HL-60 (cell line): ENCODE data around the gene H2AZ1.

Experiments used
- DNase-seq, 2 experiments: peaks; one replicate each; pipeline ENCODE4 v3.0.0-alpha.2; 2010 to 2020; ENCODE audit warnings: low read depth in 1 of 2, low spot score in 1 of 2
- H3K27ac ChIP-seq: fragments of 250-450 bp; sonication (Bioruptor Pico); replicated peaks from 2 replicates; pipeline ENCODE4 v1.5.1; 2020; ENCODE audit warnings: mild to moderate bottlenecking, moderate library complexity
- H3K27me3 ChIP-seq: fragments of 250-450 bp; sonication (Bioruptor Pico); 2 replicates; pipeline ENCODE4 v1.5.1; 2021; ENCODE audit warnings: mild to moderate bottlenecking, moderate library complexity; ENCODE audit not compliant: insufficient read depth, poor library complexity, severe bottlenecking
- H3K4me3 ChIP-seq: replicated peaks from 2 replicates; pipeline ENCODE4 v1.5.1; 2011; ENCODE audit warnings: mild to moderate bottlenecking, control low read depth, low read length; ENCODE audit not compliant: insufficient read depth
- GABPA ChIP-seq: IDR thresholded peaks from 2 replicates; pipeline ENCODE4 v1.6.1; 2012; ENCODE audit warnings: low read depth
- POLR2AphosphoS5 ChIP-seq: IDR thresholded peaks from 2 replicates; pipeline ENCODE4 v1.6.1; 2012; ENCODE audit warnings: low read depth
- SPI1 ChIP-seq: IDR thresholded peaks from 2 replicates; pipeline ENCODE4 v1.6.1; 2012; ENCODE audit warnings: low read depth, mild to moderate bottlenecking, borderline replicate concordance
- TF ChIP-seq, protein P1 (sequence below): IDR thresholded peaks from 2 replicates; pipeline ENCODE4 v1.6.1; 2012; ENCODE audit warnings: low read depth; ENCODE audit not compliant: insufficient replicate concordance
- TF ChIP-seq, protein P2 (sequence below): IDR thresholded peaks from one replicate; pipeline ENCODE4 v1.5.1; 2011; ENCODE audit warnings: low read length, control low read depth, inconsistent platforms; ENCODE audit not compliant: insufficient read depth

Gene H2AZ1

DNA sequence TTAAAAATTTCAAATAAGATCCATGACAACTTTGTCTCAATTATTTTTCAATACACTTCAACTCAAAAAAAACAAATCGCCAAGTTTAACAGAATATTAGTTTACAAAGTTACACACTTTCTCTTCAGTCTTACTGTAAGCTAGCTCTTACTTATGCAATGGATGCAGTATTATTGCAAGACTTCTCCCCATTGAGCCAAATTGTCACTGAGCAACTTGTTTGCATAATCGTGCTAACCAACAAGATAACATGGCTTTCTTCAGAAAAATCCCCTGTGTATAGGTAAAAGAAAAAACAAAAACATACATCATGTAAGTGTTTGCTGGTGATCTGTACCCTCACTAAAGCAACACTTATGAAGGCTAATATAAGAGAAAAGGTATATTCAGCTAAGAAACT, 22.5 kb downstream of the H2AZ1 start:
- peak overlapping the region; percentile 6; the same call in 1 of the 2 replicates for H3K27ac ChIP-seq
- no peaks in the 10 kb centered on the region for H3K27me3 ChIP-seq
- TF ChIP-seq GABPA (no peak), SPI1 (no peak), POLR2AphosphoS5 (no peak)
- TF ChIP-seq, protein P1, sequence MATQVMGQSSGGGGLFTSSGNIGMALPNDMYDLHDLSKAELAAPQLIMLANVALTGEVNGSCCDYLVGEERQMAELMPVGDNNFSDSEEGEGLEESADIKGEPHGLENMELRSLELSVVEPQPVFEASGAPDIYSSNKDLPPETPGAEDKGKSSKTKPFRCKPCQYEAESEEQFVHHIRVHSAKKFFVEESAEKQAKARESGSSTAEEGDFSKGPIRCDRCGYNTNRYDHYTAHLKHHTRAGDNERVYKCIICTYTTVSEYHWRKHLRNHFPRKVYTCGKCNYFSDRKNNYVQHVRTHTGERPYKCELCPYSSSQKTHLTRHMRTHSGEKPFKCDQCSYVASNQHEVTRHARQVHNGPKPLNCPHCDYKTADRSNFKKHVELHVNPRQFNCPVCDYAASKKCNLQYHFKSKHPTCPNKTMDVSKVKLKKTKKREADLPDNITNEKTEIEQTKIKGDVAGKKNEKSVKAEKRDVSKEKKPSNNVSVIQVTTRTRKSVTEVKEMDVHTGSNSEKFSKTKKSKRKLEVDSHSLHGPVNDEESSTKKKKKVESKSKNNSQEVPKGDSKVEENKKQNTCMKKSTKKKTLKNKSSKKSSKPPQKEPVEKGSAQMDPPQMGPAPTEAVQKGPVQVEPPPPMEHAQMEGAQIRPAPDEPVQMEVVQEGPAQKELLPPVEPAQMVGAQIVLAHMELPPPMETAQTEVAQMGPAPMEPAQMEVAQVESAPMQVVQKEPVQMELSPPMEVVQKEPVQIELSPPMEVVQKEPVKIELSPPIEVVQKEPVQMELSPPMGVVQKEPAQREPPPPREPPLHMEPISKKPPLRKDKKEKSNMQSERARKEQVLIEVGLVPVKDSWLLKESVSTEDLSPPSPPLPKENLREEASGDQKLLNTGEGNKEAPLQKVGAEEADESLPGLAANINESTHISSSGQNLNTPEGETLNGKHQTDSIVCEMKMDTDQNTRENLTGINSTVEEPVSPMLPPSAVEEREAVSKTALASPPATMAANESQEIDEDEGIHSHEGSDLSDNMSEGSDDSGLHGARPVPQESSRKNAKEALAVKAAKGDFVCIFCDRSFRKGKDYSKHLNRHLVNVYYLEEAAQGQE: no peak
- TF ChIP-seq, protein P2, sequence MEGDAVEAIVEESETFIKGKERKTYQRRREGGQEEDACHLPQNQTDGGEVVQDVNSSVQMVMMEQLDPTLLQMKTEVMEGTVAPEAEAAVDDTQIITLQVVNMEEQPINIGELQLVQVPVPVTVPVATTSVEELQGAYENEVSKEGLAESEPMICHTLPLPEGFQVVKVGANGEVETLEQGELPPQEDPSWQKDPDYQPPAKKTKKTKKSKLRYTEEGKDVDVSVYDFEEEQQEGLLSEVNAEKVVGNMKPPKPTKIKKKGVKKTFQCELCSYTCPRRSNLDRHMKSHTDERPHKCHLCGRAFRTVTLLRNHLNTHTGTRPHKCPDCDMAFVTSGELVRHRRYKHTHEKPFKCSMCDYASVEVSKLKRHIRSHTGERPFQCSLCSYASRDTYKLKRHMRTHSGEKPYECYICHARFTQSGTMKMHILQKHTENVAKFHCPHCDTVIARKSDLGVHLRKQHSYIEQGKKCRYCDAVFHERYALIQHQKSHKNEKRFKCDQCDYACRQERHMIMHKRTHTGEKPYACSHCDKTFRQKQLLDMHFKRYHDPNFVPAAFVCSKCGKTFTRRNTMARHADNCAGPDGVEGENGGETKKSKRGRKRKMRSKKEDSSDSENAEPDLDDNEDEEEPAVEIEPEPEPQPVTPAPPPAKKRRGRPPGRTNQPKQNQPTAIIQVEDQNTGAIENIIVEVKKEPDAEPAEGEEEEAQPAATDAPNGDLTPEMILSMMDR: no peak
- DNase-seq: peak in 1 of 2 experiments; percentile 44
- H3K4me3 ChIP-seq: no peak overlapping the region

DNA sequence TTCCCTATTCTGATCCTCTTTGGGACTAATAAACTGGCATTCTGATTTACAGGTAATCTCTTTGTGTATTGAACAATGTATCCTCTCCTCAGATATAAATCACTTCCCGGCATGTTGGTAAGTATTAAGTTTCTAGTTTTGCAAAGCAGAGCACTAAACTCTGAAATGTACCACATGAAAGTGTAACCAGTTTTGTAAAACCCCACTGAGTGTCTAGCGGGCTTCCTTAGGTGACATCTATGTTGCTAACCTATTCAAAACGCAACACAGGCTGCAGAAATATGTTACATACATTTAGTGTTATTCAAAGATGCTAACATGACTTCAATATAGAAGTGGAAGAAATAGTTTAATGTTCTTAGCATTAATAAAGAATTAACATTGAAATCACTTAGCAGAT, 28.9 kb downstream of the H2AZ1 start:
- H3K27ac ChIP-seq: no peak overlapping the region
- no peak for DNase-seq
- H3K27me3 ChIP-seq: no peaks in the 10 kb centered on the region
- H3K4me3 ChIP-seq: no peak overlapping the region
- no peak for TF ChIP-seq SPI1
- TF ChIP-seq GABPA: no peak
- TF ChIP-seq, protein P2: no peak
- no peak for TF ChIP-seq POLR2AphosphoS5
- TF ChIP-seq, protein P1: no peak

DNA sequence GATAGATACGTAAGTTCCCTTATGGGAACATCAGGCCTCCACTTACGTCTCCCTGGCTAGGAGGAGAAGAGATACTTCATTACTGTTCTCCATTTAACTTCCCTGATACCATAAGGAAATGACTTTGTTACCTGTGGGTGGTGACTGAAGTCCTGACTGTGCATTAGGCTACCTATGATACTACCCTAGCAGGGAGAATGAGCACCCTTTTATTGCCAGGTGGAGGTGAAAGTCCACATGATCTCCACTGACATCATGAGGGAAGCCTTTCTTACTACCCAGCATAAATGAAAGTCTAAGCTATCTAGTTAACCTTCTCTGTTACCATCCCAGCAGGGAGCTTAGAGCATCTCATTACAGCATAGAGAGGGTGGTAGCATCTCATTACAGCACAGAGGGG, 31.4 kb downstream of the H2AZ1 start:
- DNase-seq: no peak
- Histone ChIP-seq H3K4me3 (no peak overlapping the region), H3K27me3 (no peaks in the 10 kb centered on the region), H3K27ac (no peak overlapping the region)
- no peak for TF ChIP-seq GABPA
- TF ChIP-seq, protein P1: no peak
- no peak for TF ChIP-seq SPI1
- TF ChIP-seq POLR2AphosphoS5: no peak
- TF ChIP-seq, protein P2: no peak
